Spleen (tissue), 11 donors: ENCODE measurements around the gene RNF150. TPM values are rescaled to one million over a fixed set of nuclear protein-coding genes. Genes with fewer than 3 reads are reported as not detected.

ENCODE experiments used
- DNase-seq: peaks from one replicate; pipeline ENCODE4 v3.0.0-alpha.2; 2020
- H3K27ac ChIP-seq, 8 donors: fragments of 200-600 bp; sonication (generic) in 7 of 8; 1 replicate in 4 of 8; 2 replicates in 4 of 8; pipeline versions ENCODE4 v1.5.0 to v1.8.0; 2016 to 2021; ENCODE audit warnings: inconsistent platforms in 4 of 8, mild to moderate bottlenecking in 4 of 8, moderate library complexity in 1 of 8
- H3K27me3 ChIP-seq, 7 donors: fragments of 200-600 bp; sonication (generic) in 6 of 7; replicated peaks in 1 of 7; 1 replicate in 4 of 7; 2 replicates in 3 of 7; pipeline versions ENCODE4 v1.5.0 to v1.8.0; 2016 to 2021; ENCODE audit warnings: inconsistent platforms in 3 of 7, mild to moderate bottlenecking in 1 of 7
- H3K36me3 ChIP-seq, 6 donors: fragments of 200-600 bp; sonication (generic) in 5 of 6; 1 replicate in 4 of 6; 2 replicates in 2 of 6; pipeline versions ENCODE4 v1.5.0 to v1.8.0; 2016 to 2021; ENCODE audit warnings: inconsistent platforms in 2 of 6
- H3K4me1 ChIP-seq, 6 donors: fragments of 200-600 bp; sonication (generic) in 5 of 6; 1 replicate in 3 of 6; 2 replicates in 3 of 6; pipeline versions ENCODE4 v1.5.0 to v1.8.0; 2016 to 2021; ENCODE audit warnings: inconsistent platforms in 3 of 6
- H3K4me3 ChIP-seq, 8 donors: fragments of 200-600 bp; sonication (generic) in 7 of 8; 1 replicate in 4 of 8; 2 replicates in 4 of 8; pipeline versions ENCODE4 v1.5.0 to v1.8.0; 2016 to 2021; ENCODE audit warnings: inconsistent platforms in 4 of 8, mild to moderate bottlenecking in 4 of 8, moderate library complexity in 2 of 8
- H3K9me3 ChIP-seq, 8 donors: fragments of 200-600 bp; sonication (generic) in 7 of 8; 1 replicate in 4 of 8; 2 replicates in 4 of 8; pipeline versions ENCODE4 v1.5.0 to v1.8.0; 2016 to 2021; ENCODE audit warnings: inconsistent platforms in 4 of 8
- POLR2A ChIP-seq, 3 donors: fragments of 450-650 bp; IDR thresholded peaks; one replicate each; pipeline ENCODE4 v1.5.1; 2017; ENCODE audit warnings: antibody characterized with exemption in 3 of 3, mild to moderate bottlenecking in 1 of 3
- POLR2AphosphoS5 ChIP-seq, 3 donors: sonication (generic); formaldehyde crosslinking; IDR thresholded peaks; one replicate each; pipeline ENCODE4 v1.5.1; 2017; ENCODE audit warnings: antibody characterized with exemption in 3 of 3
- WGBS, 5 donors: extraction: QIAGEN DNeasy Blood & Tissue Kit in 3 of 5; methylation state at CpG; one replicate each; pipeline versions ENCODE4 v1.1.5 to v1.1.7; 2013 to 2018; 5-methylcytosine and 5-hydroxymethylcytosine counted together
- intact Hi-C: fragments of 100-400 bp; cut with DNase I; formaldehyde crosslinking; loops from one replicate; pipeline ENCODE4 v1.15.0; 2023; ENCODE audit warnings: low total_unique reads
- polyA plus RNA-seq, 3 donors: library from polyadenylated mRNA; stranded (reverse); fragments of 200-250 nt; gene quantifications; one replicate each; pipeline ENCODE4 v1.2.1, GENCODE V29; 2013
- total RNA-seq, 7 donors: library from RNA; depleted of rRNA in 3 of 7; stranded (reverse); fragments of >200 nt in 3 of 7; fragmentation: NEBNext Ultra II Directional in 4 of 7; extraction: Animal tissue kit (Norgen Biotek cat#: 25700) in 4 of 7; gene quantifications; one replicate each; pipeline versions ENCODE4 v1.1.0 to v1.2.1, GENCODE V29; 2016 to 2021
- TF ChIP-seq, protein P1 (sequence below), 11 experiments: fragments of 200-600 bp in 7 of 11; fragments of 450-650 bp in 4 of 11; sonication (generic) in 4 of 11; IDR thresholded peaks in 8 of 11; conservative IDR thresholded peaks in 3 of 11; 1 replicate in 7 of 11; 2 replicates in 4 of 11; pipeline versions ENCODE4 v1.4.0 to v1.8.0; 2016 to 2021; ENCODE audit warnings: antibody characterized with exemption in 11 of 11, inconsistent platforms in 4 of 11, mild to moderate bottlenecking in 1 of 11
- donor health status: healthy with polysubstance abuse.
- donor health status: DM: no; HTN: no; CAD: no; lungs with moderate emphysema.
- donor health status: DM: no; HTN: no; CAD: no.
- donor health status: Bipolar disorder and iron deficiency.
- donor health status: healthy.
- donor health status: DM: no; HTN: no; CAD: no.
- donor health status: DM: yes; HTN: yes; CAD: no.

Gene RNF150
- total and polyA plus RNA-seq, 10 donors, result 1.2 to 42.1 (median 19.2) TPM

DNA sequence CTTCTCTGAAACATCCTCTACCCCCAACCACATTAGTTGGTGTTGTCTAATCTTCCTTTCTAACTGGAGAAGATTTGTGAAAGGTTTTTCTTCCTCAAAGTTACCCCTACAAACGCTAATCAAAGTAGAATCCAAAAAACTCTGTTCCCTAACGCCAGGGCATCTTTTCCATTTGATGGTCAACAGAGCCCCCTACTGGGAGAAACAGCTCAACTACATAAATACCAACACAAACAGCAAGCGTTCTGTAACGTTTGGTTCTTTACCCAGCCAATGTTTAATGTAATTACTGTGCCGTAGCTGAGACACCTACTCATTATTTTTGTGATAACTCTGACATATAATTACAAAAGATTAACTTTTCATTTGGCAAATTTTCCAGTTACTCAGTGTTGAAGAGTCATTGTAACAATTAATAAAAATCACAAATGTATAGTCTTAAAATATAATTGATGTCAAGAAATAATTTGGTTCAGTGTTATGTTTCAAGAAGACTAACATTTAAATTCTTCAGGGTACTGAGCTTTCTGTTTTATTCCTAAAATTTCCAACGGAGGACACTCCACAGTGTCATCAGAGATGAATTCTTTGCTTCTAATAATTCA, 282.1 kb downstream of the RNF150 start:
- TF ChIP-seq, protein P1, sequence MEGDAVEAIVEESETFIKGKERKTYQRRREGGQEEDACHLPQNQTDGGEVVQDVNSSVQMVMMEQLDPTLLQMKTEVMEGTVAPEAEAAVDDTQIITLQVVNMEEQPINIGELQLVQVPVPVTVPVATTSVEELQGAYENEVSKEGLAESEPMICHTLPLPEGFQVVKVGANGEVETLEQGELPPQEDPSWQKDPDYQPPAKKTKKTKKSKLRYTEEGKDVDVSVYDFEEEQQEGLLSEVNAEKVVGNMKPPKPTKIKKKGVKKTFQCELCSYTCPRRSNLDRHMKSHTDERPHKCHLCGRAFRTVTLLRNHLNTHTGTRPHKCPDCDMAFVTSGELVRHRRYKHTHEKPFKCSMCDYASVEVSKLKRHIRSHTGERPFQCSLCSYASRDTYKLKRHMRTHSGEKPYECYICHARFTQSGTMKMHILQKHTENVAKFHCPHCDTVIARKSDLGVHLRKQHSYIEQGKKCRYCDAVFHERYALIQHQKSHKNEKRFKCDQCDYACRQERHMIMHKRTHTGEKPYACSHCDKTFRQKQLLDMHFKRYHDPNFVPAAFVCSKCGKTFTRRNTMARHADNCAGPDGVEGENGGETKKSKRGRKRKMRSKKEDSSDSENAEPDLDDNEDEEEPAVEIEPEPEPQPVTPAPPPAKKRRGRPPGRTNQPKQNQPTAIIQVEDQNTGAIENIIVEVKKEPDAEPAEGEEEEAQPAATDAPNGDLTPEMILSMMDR (IDR thresholded peaks at IDR 0.05 in 8 of 11, conservative IDR thresholded peaks at IDR 0.05 in 3 of 11), result peak; percentile 42 to 90 (median 76)
- TF ChIP-seq POLR2A (IDR thresholded peaks at IDR 0.05) (no peak), POLR2AphosphoS5 (IDR thresholded peaks at IDR 0.05) (no peak)
- no peak for DNase-seq
- intact Hi-C loops, result loop anchor here (5.0 kb wide), 1 partner anchor 489 kb away; no protein-coding TSS in a partner anchor
- no peaks in the 10 kb centered on the region for H3K9me3 ChIP-seq
- peaks cover 0 to 10% (median 5%) of the 10 kb centered on the region in 6 donors for H3K4me1 ChIP-seq
- 0 to 3% (median 1%) methylated on average over 6 of the region's 6 CpGs for WGBS, 5 donors
- no peak overlapping the region for H3K4me3 ChIP-seq
- H3K27ac ChIP-seq, result peak overlapping the region in 1 of 8 donors; percentile 27
- H3K27me3 ChIP-seq, result no peaks in the 10 kb centered on the region
- H3K36me3 ChIP-seq, result no peaks in the 10 kb centered on the region

DNA sequence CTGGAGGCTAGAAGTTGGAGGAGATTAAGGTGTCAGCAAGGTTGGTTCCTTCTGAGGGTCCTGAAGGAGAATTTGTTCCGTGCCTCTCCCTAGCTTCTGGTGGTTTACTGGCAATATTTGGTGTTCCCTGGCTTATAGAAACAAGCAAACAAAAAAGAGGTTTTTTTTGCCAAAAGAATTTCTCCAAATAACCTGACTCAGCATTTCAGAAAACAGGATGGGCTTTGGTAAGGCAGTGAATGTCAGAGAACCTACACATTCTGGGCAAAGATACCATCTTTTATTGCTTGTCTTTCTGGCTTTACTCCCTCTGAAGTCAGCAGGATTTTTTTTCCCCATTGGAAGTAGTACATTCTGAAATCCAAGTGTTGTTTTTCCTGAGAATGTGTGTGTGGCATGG, 283.7 kb downstream of the RNF150 start:
- no peak for DNase-seq
- intact Hi-C loops, result loop anchor here (10.0 kb wide), 1 partner anchor 215 kb away; no protein-coding TSS in a partner anchor
- H3K27me3 ChIP-seq, result no peaks in the 10 kb centered on the region
- TF ChIP-seq, protein P1 (IDR thresholded peaks at IDR 0.05 in 8 of 11, conservative IDR thresholded peaks at IDR 0.05 in 3 of 11), result no peak
- TF ChIP-seq POLR2AphosphoS5 (IDR thresholded peaks at IDR 0.05), result no peak
- no peak for TF ChIP-seq POLR2A (IDR thresholded peaks at IDR 0.05)
- no peaks in the 10 kb centered on the region for H3K9me3 ChIP-seq
- H3K36me3 ChIP-seq, result no peaks in the 10 kb centered on the region
- no peak overlapping the region for H3K27ac ChIP-seq
- H3K4me3 ChIP-seq, result no peak overlapping the region
- WGBS, 5 donors, result 83 to 100% (median 86%) methylated on average over 1 of the region's 1 CpG
- peaks cover 0 to 10% (median 5%) of the 10 kb centered on the region in 6 donors for H3K4me1 ChIP-seq

DNA sequence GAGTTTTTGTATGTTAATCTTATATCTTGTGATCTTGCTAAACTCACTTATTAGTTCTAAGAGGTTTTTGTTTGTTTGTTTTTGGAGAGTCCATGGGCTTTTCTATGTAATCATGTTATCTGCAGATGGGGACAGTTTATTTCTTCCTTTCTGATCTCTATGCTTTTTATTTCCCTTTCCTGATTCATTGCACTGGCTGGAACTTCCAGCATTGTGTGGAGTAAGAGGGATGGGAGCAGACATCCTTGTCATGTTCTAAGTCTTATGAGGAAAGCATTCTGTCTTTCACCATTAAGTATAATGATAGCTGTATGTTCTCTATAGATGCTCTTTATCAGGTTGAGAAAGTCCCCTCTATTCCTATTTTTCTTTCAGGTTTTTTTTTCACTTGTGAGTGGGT, 286.5 kb downstream of the RNF150 start:
- no peak overlapping the region for H3K27ac ChIP-seq
- H3K4me3 ChIP-seq, result no peak overlapping the region
- no peaks in the 10 kb centered on the region for H3K27me3 ChIP-seq
- H3K9me3 ChIP-seq, result no peaks in the 10 kb centered on the region
- TF ChIP-seq POLR2A (IDR thresholded peaks at IDR 0.05) (no peak), POLR2AphosphoS5 (IDR thresholded peaks at IDR 0.05) (no peak)
- TF ChIP-seq, protein P1 (IDR thresholded peaks at IDR 0.05 in 8 of 11, conservative IDR thresholded peaks at IDR 0.05 in 3 of 11), result no peak
- peaks cover 0 to 10% (median 5%) of the 10 kb centered on the region in 6 donors for H3K4me1 ChIP-seq
- no peaks in the 10 kb centered on the region for H3K36me3 ChIP-seq
- intact Hi-C loops, result loop anchor here (10.0 kb wide), 1 partner anchor 212 kb away; no protein-coding TSS in a partner anchor
- no peak for DNase-seq

DNA sequence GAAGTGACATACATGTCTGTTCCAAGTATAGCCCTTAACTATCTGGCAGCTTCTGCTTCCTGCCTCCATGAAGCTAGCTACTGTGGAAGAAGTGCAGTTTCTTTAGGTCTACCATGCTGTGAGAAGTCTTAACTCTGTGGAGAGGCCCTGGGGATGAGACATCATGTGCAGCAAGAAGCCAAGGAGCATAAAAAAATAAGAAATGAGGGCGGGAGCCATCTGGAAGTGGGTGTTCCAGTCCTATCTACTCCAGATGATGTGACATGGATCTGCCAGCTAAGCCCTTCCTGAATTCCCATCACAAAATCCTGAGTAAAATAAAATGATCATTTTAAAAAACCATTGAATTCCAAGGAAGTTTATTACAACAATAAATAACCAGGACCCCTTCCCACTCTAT, 289.2 kb downstream of the RNF150 start:
- Histone ChIP-seq H3K27me3 (no peaks in the 10 kb centered on the region), H3K4me3 (no peak overlapping the region), H3K4me1 (no peaks in the 10 kb centered on the region), H3K27ac (no peak overlapping the region), H3K36me3 (no peaks in the 10 kb centered on the region), H3K9me3 (peaks cover 0 to 6% (median 0%) of the 10 kb centered on the region in 8 donors)
- TF ChIP-seq, protein P1 (IDR thresholded peaks at IDR 0.05 in 8 of 11, conservative IDR thresholded peaks at IDR 0.05 in 3 of 11), result no peak
- TF ChIP-seq POLR2AphosphoS5 (IDR thresholded peaks at IDR 0.05) (no peak), POLR2A (IDR thresholded peaks at IDR 0.05) (no peak)
- 71 to 94% (median 77%) methylated on average over 1 of the region's 1 CpG for WGBS, 5 donors
- intact Hi-C loops, result loop anchor here (10.0 kb wide), 1 partner anchor 209 kb away; no protein-coding TSS in a partner anchor
- no peak for DNase-seq
